Esophagus squamous epithelium (tissue), 4 donors: Measurements from ENCODE around the gene MMP25.

ENCODE experiments used
- POLR2A ChIP-seq, 4 donors: fragments of 450-650 bp; IDR thresholded peaks; one replicate each; pipeline ENCODE4 v1.6.1; 2017; ENCODE audit warnings: antibody characterized with exemption in 4 of 4, mild to moderate bottlenecking in 4 of 4, moderate library complexity in 3 of 4
- TF ChIP-seq, protein P1 (sequence below), 6 experiments: fragments of 450-650 bp in 4 of 6; fragments of 200-600 bp in 2 of 6; sonication (generic) in 2 of 6; IDR thresholded peaks; one replicate each; pipeline ENCODE4 v1.5.1; 2016 to 2019; ENCODE audit warnings: antibody characterized with exemption in 6 of 6, mild to moderate bottlenecking in 4 of 6, moderate library complexity in 4 of 6

DNA sequence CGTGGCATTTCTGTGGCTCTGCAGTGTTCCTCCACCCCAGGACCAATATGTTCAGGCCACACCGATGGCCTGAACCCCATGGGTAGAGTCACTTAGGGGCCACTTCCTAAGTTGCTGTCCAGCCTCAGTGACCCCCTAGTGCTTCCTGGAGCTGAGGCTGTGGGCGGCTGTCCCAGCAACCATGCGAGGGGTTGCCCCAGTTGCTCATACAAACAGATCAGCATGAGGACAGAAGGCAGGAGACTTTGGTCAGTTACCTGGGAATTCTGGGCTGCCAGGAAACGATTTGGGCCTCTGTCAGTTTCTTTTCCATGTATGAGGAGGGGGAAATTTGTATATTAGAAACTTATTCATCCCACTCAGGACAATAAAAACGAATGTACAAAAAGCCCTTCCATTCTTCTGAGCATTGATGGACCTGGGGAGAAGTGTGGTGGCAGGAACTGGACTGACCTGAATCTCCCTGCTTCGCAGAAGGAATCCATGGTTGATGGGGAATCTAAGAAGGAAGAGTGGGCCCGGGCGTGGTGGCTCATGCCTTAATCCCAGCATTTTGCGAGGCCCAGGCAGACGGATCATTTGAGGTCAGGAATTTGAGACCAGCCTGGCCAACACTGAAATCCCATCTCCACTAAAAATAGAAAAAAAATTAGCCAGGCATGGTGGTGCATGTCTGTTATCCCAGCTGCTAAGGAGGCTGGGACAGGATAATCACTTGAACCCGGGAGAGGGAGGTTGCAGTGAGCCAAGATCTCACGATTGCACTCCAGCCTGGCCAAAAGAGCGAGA lies 14.2 kb downstream of the MMP25 start:
- TF ChIP-seq, protein P1, sequence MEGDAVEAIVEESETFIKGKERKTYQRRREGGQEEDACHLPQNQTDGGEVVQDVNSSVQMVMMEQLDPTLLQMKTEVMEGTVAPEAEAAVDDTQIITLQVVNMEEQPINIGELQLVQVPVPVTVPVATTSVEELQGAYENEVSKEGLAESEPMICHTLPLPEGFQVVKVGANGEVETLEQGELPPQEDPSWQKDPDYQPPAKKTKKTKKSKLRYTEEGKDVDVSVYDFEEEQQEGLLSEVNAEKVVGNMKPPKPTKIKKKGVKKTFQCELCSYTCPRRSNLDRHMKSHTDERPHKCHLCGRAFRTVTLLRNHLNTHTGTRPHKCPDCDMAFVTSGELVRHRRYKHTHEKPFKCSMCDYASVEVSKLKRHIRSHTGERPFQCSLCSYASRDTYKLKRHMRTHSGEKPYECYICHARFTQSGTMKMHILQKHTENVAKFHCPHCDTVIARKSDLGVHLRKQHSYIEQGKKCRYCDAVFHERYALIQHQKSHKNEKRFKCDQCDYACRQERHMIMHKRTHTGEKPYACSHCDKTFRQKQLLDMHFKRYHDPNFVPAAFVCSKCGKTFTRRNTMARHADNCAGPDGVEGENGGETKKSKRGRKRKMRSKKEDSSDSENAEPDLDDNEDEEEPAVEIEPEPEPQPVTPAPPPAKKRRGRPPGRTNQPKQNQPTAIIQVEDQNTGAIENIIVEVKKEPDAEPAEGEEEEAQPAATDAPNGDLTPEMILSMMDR (IDR thresholded peaks at IDR 0.05) = no peak
- no peak for TF ChIP-seq POLR2A (IDR thresholded peaks at IDR 0.05)
